IMR-90 (cell line): ENCODE data around the gene GPR108. TPM values are rescaled to one million over a fixed set of nuclear protein-coding genes. Genes with fewer than 3 reads are reported as not detected.

Experiments
- ATAC-seq: fragments of 200-7000 bp; cut with Tn5 transposase; 2 replicates; pipeline ENCODE4 v1.9.1; 2020; ENCODE audit warnings: low read depth, mild to moderate bottlenecking, moderate library complexity
- BruUV-seq: library from RNA; stranded (reverse); fragments of 400-500 nt; replicated peaks from 2 replicates; lab custom pipeline; 2021; lab: Mats Ljungman, UMichigan
- CTCF ChIA-PET: fragments of 300-600 bp; formaldehyde crosslinking; extraction: SDS; loops from one replicate; lab custom pipeline; 2021; ENCODE audit warnings: antibody characterized with exemption; lab: Yijun Ruan, JAX
- POLR2A ChIA-PET: fragments of 300-600 bp; sonication (Branson Sonifier 250); formaldehyde crosslinking; loops from one replicate; lab custom pipeline; 2022; ENCODE audit warnings: antibody characterized with exemption; ENCODE audit not compliant: unreplicated experiment; lab: Charles Lee
- DNase-seq: peaks from one replicate; pipeline ENCODE4 v3.0.0; 2013
- H2AFZ ChIP-seq: replicated peaks from 2 replicates; pipeline ENCODE3; 2013; ENCODE audit warnings: low read length, mild to moderate bottlenecking; ENCODE audit not compliant: poor library complexity
- H2AK5ac ChIP-seq: 2 replicates; pipeline ENCODE4 v1.6.1; 2013; ENCODE audit warnings: low read depth, low read length, inconsistent platforms
- H2AK9ac ChIP-seq: replicated peaks from 2 replicates; pipeline ENCODE3; 2013; ENCODE audit warnings: mild to moderate bottlenecking, low read depth, low read length, moderate library complexity; ENCODE audit not compliant: poor library complexity
- H2BK120ac ChIP-seq: 2 replicates; pipeline ENCODE4 v1.6.1; 2013; ENCODE audit warnings: low read depth, low read length, inconsistent platforms
- H2BK15ac ChIP-seq: 3 replicates; pipeline ENCODE4 v1.6.1; 2013; ENCODE audit warnings: low read depth, low read length, inconsistent platforms
- H2BK20ac ChIP-seq: 2 replicates; pipeline ENCODE4 v1.6.1; 2013; ENCODE audit warnings: low read depth, mild to moderate bottlenecking, inconsistent platforms, low read length, moderate library complexity
- H2BK5ac ChIP-seq: 2 replicates; pipeline ENCODE4 v1.6.1; 2013; ENCODE audit warnings: mild to moderate bottlenecking, low read depth, low read length, inconsistent platforms; ENCODE audit not compliant: poor library complexity, severe bottlenecking
- H3K14ac ChIP-seq: replicated peaks from 2 replicates; pipeline ENCODE4 v1.6.1; 2013; ENCODE audit warnings: low read depth, low read length, inconsistent platforms
- H3K18ac ChIP-seq: 2 replicates; pipeline ENCODE4 v1.6.1; 2013; ENCODE audit warnings: low read depth, low read length, control low read depth
- H3K23ac ChIP-seq: 2 replicates; pipeline ENCODE4 v1.6.1; 2013; ENCODE audit warnings: low read depth, low read length, inconsistent platforms
- H3K27ac ChIP-seq: 2 replicates; pipeline ENCODE4 v1.5.1; 2013; ENCODE audit warnings: mild to moderate bottlenecking, control low read depth, low read length; ENCODE audit not compliant: insufficient read depth
- H3K27me3 ChIP-seq: 2 replicates; pipeline ENCODE4 v1.6.1; 2013; ENCODE audit warnings: low read length; ENCODE audit not compliant: control insufficient read depth, insufficient read depth
- H3K36me3 ChIP-seq: 2 replicates; pipeline ENCODE4 v1.6.1; 2013; ENCODE audit warnings: low read length, mixed read lengths; ENCODE audit not compliant: control insufficient read depth, insufficient read depth
- H3K4ac ChIP-seq: 2 replicates; pipeline ENCODE4 v1.6.1; 2013; ENCODE audit warnings: low read depth, low read length, inconsistent platforms
- H3K4me1 ChIP-seq: 2 replicates; pipeline ENCODE4 v1.6.1; 2013; ENCODE audit warnings: low read length, mixed read lengths; ENCODE audit not compliant: control insufficient read depth, insufficient read depth
- H3K4me2 ChIP-seq: 2 replicates; pipeline ENCODE4 v1.6.1; 2013; ENCODE audit warnings: low read depth, mild to moderate bottlenecking, control low read depth, low read length, moderate library complexity
- H3K4me3 ChIP-seq: 2 replicates; pipeline ENCODE4 v1.5.1; 2013; ENCODE audit warnings: low read depth, mild to moderate bottlenecking, control low read depth, low read length, moderate library complexity; ENCODE audit not compliant: insufficient read depth
- H3K56ac ChIP-seq: 2 replicates; pipeline ENCODE4 v1.6.1; 2013; ENCODE audit warnings: low read length, inconsistent platforms; ENCODE audit not compliant: insufficient read depth; ENCODE audit errors: extremely low read depth
- H3K79me1 ChIP-seq, 2 experiments: 2 replicates each; pipeline ENCODE4 v1.6.1; 2013; ENCODE audit warnings: low read length in 2 of 2, inconsistent platforms in 1 of 2, low read depth in 1 of 2
- H3K9ac ChIP-seq: 2 replicates; pipeline ENCODE4 v1.6.1; 2013; ENCODE audit warnings: low read depth, low read length, control low read depth
- H3K9me1 ChIP-seq: 2 replicates; pipeline ENCODE4 v1.6.1; 2013; ENCODE audit warnings: low read length, inconsistent platforms; ENCODE audit not compliant: insufficient read depth
- H3K9me3 ChIP-seq: 2 replicates; pipeline ENCODE4 v1.6.1; 2013; ENCODE audit warnings: low read length; ENCODE audit not compliant: control insufficient read depth, insufficient read depth
- H4K20me1 ChIP-seq: 2 replicates; pipeline ENCODE4 v1.6.1; 2013; ENCODE audit warnings: low read length, inconsistent platforms; ENCODE audit not compliant: insufficient read depth
- H4K5ac ChIP-seq: 2 replicates; pipeline ENCODE4 v1.6.1; 2013; ENCODE audit warnings: mild to moderate bottlenecking, low read depth, low read length, control low read depth
- H4K8ac ChIP-seq, 2 experiments: 2 replicates each; pipeline ENCODE4 v1.6.1; 2013; ENCODE audit warnings: low read depth in 2 of 2, low read length in 2 of 2, control low read depth in 1 of 2, inconsistent platforms in 1 of 2
- H4K91ac ChIP-seq: 2 replicates; pipeline ENCODE4 v1.6.1; 2013; ENCODE audit warnings: low read depth, low read length, inconsistent platforms; ENCODE audit not compliant: insufficient read depth
- BHLHE40 ChIP-seq: fragments of 150-350 bp; IDR thresholded peaks from 2 replicates; pipeline ENCODE4 v1.6.1; 2016; ENCODE audit warnings: mild to moderate bottlenecking, low read depth, low read length
- CEBPB ChIP-seq: IDR thresholded peaks from 2 replicates; pipeline ENCODE4 v1.6.1; 2012; ENCODE audit warnings: low read depth, low read length, improper control_type of control experiment
- CHD1 ChIP-seq: IDR thresholded peaks from 2 replicates; pipeline ENCODE4 v1.6.1; 2012; ENCODE audit warnings: low read depth, low read length, improper control_type of control experiment
- CTCF ChIP-seq: conservative IDR thresholded peaks from 2 replicates; pipeline ENCODE4 v1.5.1; 2012; ENCODE audit warnings: mild to moderate bottlenecking, low read depth, low read length, improper control_type of control experiment
- ELK1 ChIP-seq: fragments of 150-350 bp; IDR thresholded peaks from 2 replicates; pipeline ENCODE4 v1.6.1; 2016; ENCODE audit warnings: low read depth, mild to moderate bottlenecking, low read length, moderate library complexity, borderline replicate concordance
- MXI1 ChIP-seq: IDR thresholded peaks from 2 replicates; pipeline ENCODE4 v1.6.1; 2012; ENCODE audit warnings: low read depth, mild to moderate bottlenecking, low read length, moderate library complexity, borderline replicate concordance
- RAD21 ChIP-seq: IDR thresholded peaks from 2 replicates; pipeline ENCODE4 v1.6.1; 2012; ENCODE audit warnings: low read length, improper control_type of control experiment
- RFX5 ChIP-seq: IDR thresholded peaks from 2 replicates; pipeline ENCODE4 v1.8.0; 2012; ENCODE audit warnings: low read depth, mild to moderate bottlenecking, low read length, moderate library complexity
- SMC3 ChIP-seq: fragments of 150-350 bp; IDR thresholded peaks from 2 replicates; pipeline ENCODE4 v1.6.1; 2016; ENCODE audit warnings: low read depth, mild to moderate bottlenecking, antibody characterized with exemption, low read length, moderate library complexity
- WGBS, 2 experiments: methylation state at CpG; one replicate each; pipeline versions ENCODE4 v1.1.5 to v1.1.7; 2013; ENCODE audit warnings: missing lambda C conversion rate in 2 of 2; ENCODE audit not compliant: insufficient read length in 1 of 2; ENCODE audit errors: extremely low coverage in 2 of 2; 5-methylcytosine and 5-hydroxymethylcytosine counted together
- dilution Hi-C: fragments of 300-500 bp; cut with HindIII; formaldehyde crosslinking; loops from one replicate; pipeline ENCODE4 v1.14.3; 2018; ENCODE audit warnings: low sequenced_read_pairs; ENCODE audit not compliant: unreplicated experiment
- in situ Hi-C: fragments of 300-500 bp; cut with MboI; formaldehyde crosslinking; loops from 3 replicates; pipeline ENCODE4 v1.14.3; 2019; ENCODE audit warnings: low sequenced_read_pairs, inconsistent platforms, mixed read lengths
- intact Hi-C: fragments of 100-400 bp; cut with micrococcal nuclease; formaldehyde crosslinking; loops from 2 replicates; pipeline ENCODE4 v1.10.0; 2022
- polyA plus RNA-seq, 3 experiments: library from polyadenylated mRNA; depleted of rRNA; stranded (reverse); fragments of >200 nt; gene quantifications; 2 replicates each; pipeline ENCODE4 v1.2.3, GENCODE V29; 2012; ENCODE audit warnings: low replicate concordance in 1 of 3
- total RNA-seq: library from RNA; depleted of rRNA; stranded (reverse); fragments of >200 nt; gene quantifications from 2 replicates; pipeline ENCODE4 v1.2.3, GENCODE V29; 2012

Gene GPR108
- total and polyA plus RNA-seq, 2 of the 4 experiments (the other 2 are of a cell fraction): 28.0 to 38.9 TPM

- no peak for TF ChIP-seq ELK1
- no peak for TF ChIP-seq CEBPB
- no peak for TF ChIP-seq BHLHE40
- no peak for TF ChIP-seq RFX5
- no peak for TF ChIP-seq SMC3
- no peak for TF ChIP-seq CTCF
- no peak for TF ChIP-seq RAD21
- no peak for TF ChIP-seq CHD1
- TF ChIP-seq MXI1: no peak
- H3K56ac ChIP-seq: no peak overlapping the region
- no peak overlapping the region for H3K4me2 ChIP-seq
- no peaks in the 10 kb centered on the region for H3K36me3 ChIP-seq
- H2BK120ac ChIP-seq: no peak overlapping the region
- ChIA-PET CTCF (no interaction called here), POLR2A (no interaction called here)
- intact Hi-C loops: no loop called here
- H4K8ac ChIP-seq: no peak overlapping the region
- H2AFZ ChIP-seq: no peak overlapping the region
- H4K20me1 ChIP-seq: no peaks in the 10 kb centered on the region
- no peaks in the 10 kb centered on the region for H3K27me3 ChIP-seq
- H3K18ac ChIP-seq: no peak overlapping the region
- no peak overlapping the region for H2AK9ac ChIP-seq
- in situ Hi-C loops: no loop called here
- dilution Hi-C loops: no loop called here
- no peaks in the 10 kb centered on the region for H3K4me1 ChIP-seq
- H3K23ac ChIP-seq: no peak overlapping the region
- no peak overlapping the region for H4K91ac ChIP-seq
- no peaks in the 10 kb centered on the region for H3K79me1 ChIP-seq
- WGBS, 2 experiments: no CpG with 5 or more reads among the region's 3 CpGs
- ATAC-seq (no peak), DNase-seq (no peak)
- no peak overlapping the region for H3K14ac ChIP-seq
- H2AK5ac ChIP-seq: no peak overlapping the region
- no peak overlapping the region for H3K4ac ChIP-seq
- peaks cover 16% of the 10 kb centered on the region for H3K9me3 ChIP-seq
- no peaks in the 10 kb centered on the region for H3K9me1 ChIP-seq
- H2BK15ac ChIP-seq: no peak overlapping the region
- H3K4me3 ChIP-seq: no peak overlapping the region
- no peak overlapping the region for H2BK20ac ChIP-seq
- H3K9ac ChIP-seq: no peak overlapping the region
- no peak overlapping the region for H4K5ac ChIP-seq
- no peak overlapping the region for H2BK5ac ChIP-seq
- no peak overlapping the region for H3K27ac ChIP-seq
- no TSS peak for BruUV-seq
These were observed 54.7 kb downstream of the GPR108 start for GRCh38 chr19:6682607-6683128.
